Measurements from ENCODE around the gene ATG2A. TPM values are rescaled to one million over a fixed set of nuclear protein-coding genes. Genes with fewer than 3 reads are reported as not detected.

Gene ATG2A
- total and polyA plus RNA-seq, 2 of the 8 experiments (the other 6 are each of a cell fraction or from before 2014, with no cell fraction given) = 12.1 to 22.1 TPM

GRCh38 chr11:64910451-64911093, 6.4 kb downstream of the ATG2A start:
- H2AK5ac ChIP-seq (ENCODE audit: low read depth, low read length) = no peak overlapping the region
- 89% methylated on average over 26 of the region's 27 CpGs; no CpG with 5 or more reads in 1 of the 2 experiments for WGBS, 2 experiments (ENCODE audit: extremely low coverage in 1 of 2, insufficient coverage in 1 of 2, insufficient read length in 1 of 2, insufficient replicate concordance in 2 of 2, low coverage in 1 of 2, low lambda C conversion rate in 2 of 2, missing lambda C conversion rate in 1 of 2)
- peaks cover 2 to 6% of the 10 kb centered on the region in 2 experiments for H4K20me1 ChIP-seq (replicated peaks in 1 of 2; ENCODE audit: control insufficient read depth in 1 of 2, insufficient read depth in 2 of 2, low read length in 2 of 2)
- no peak overlapping the region for H3K4me3 ChIP-seq (ENCODE audit: extremely low read depth in 1 of 4, insufficient read depth in 2 of 4, low read depth in 3 of 4, low read length in 4 of 4)
- H2BK20ac ChIP-seq (ENCODE audit: low read length) = no peak overlapping the region
- no peak overlapping the region for H3K14ac ChIP-seq (ENCODE audit: insufficient read length)
- no peaks in the 10 kb centered on the region for H3K9me3 ChIP-seq (ENCODE audit: insufficient read depth in 2 of 2, low read depth in 1 of 2, low read length in 1 of 2)
- no peak overlapping the region for H2BK15ac ChIP-seq (ENCODE audit: low read length)
- FAIRE-seq (no peak), DNase-seq (ENCODE audit: low read depth in 1 of 2, low spot score in 2 of 2) (no peak)
- H4K5ac ChIP-seq (ENCODE audit: insufficient read length, low read depth, low read length) = no peak overlapping the region
- no peak overlapping the region for H3K9ac ChIP-seq (replicated peaks in 1 of 4; ENCODE audit: extremely low read depth in 1 of 4, low read depth in 3 of 4, low read length in 3 of 4)
- H3K79me1 ChIP-seq (ENCODE audit: low read depth, low read length) = no peaks in the 10 kb centered on the region
- no peak overlapping the region for H2BK12ac ChIP-seq (ENCODE audit: low read depth, low read length)
- ChIA-PET POLR2A (ENCODE audit: partially characterized antibody) (interaction anchor here (0.6 kb wide), 1 partner anchor 207 kb away, joined by 3 read pairs; the partner anchor contains the start of gene ZNHIT2), CTCF (ENCODE audit: partially characterized antibody) (interaction anchor here (0.8 to 2.7 kb wide), 7 partner anchors 14 to 167 kb away, joined by 3 to 19 read pairs (median 4); partner anchors contain the start of genes BATF2 and GPHA2)
- no peaks in the 10 kb centered on the region for H3K79me2 ChIP-seq (ENCODE audit: control insufficient read depth in 1 of 2, insufficient read depth in 2 of 2, low read length in 2 of 2)
- no peak overlapping the region for H2BK120ac ChIP-seq (replicated peaks; ENCODE audit: low read depth, low read length)
- no peak overlapping the region for H2AFZ ChIP-seq (ENCODE audit: low read length)
- no peak overlapping the region for H2BK5ac ChIP-seq (ENCODE audit: low read depth, low read length)
- H3K27me3 ChIP-seq (replicated peaks in 1 of 4; ENCODE audit: control insufficient read depth in 3 of 4, extremely low read depth in 1 of 4, insufficient read depth in 3 of 4, low read length in 3 of 4) = no peaks in the 10 kb centered on the region
- H4K8ac ChIP-seq (ENCODE audit: extremely low read depth, insufficient read depth, low read length) = no peak overlapping the region
- no peak overlapping the region for H3K27ac ChIP-seq (ENCODE audit: low read depth, low read length)
- no peak overlapping the region for H3K4me2 ChIP-seq (ENCODE audit: insufficient read depth in 1 of 2, low read depth in 2 of 2, low read length in 2 of 2)
- no peak overlapping the region for H4K91ac ChIP-seq (replicated peaks; ENCODE audit: insufficient read length, low read length)
- H3K4me1 ChIP-seq (replicated peaks in 1 of 4; ENCODE audit: control insufficient read depth in 3 of 4, insufficient read depth in 4 of 4, low read length in 3 of 4) = no peaks in the 10 kb centered on the region
- no peaks in the 10 kb centered on the region for H3K23me2 ChIP-seq (ENCODE audit: low read depth, low read length)
- no peak overlapping the region for H3K23ac ChIP-seq (ENCODE audit: insufficient read length)
- H3K18ac ChIP-seq (ENCODE audit: extremely low read depth, low read length) = no peak overlapping the region
- H3K36me3 ChIP-seq (ENCODE audit: control insufficient read depth in 2 of 4, insufficient read depth in 4 of 4, low read length in 3 of 4) = peaks cover 4 to 24% (median 16%) of the 10 kb centered on the region in 4 experiments; a peak in 5 of 8 replicates
- no peak overlapping the region for H3K4ac ChIP-seq (replicated peaks; ENCODE audit: insufficient read length, low read depth, low read length)
- no peak overlapping the region for H3K56ac ChIP-seq (replicated peaks; ENCODE audit: insufficient read length, low read depth, low read length)
- TF ChIP-seq RFX5 (IDR thresholded peaks at IDR 0.05; ENCODE audit: borderline replicate concordance, low read depth, low read length) (no peak), KDM5A (IDR thresholded peaks at IDR 0.05; ENCODE audit: low read length) (no peak), JUND (IDR thresholded peaks at IDR 0.05; ENCODE audit: low read length) (no peak), CEBPB (IDR thresholded peaks at IDR 0.05; ENCODE audit: low read depth, low read length) (no peak), EZH2 (IDR thresholded peaks at IDR 0.05; ENCODE audit: low read depth, low read length, severe bottlenecking) (no peak), KDM1A (IDR thresholded peaks at IDR 0.05; ENCODE audit: borderline replicate concordance, low read length) (no peak), KDM4A (IDR thresholded peaks at IDR 0.05; ENCODE audit: low read depth, low read length, severe bottlenecking) (no peak), JUN (IDR thresholded peaks at IDR 0.05; ENCODE audit: low read depth, low read length) (no peak), POLR2A (IDR thresholded peaks at IDR 0.05; ENCODE audit: control extremely low read depth in 1 of 2, low read depth in 2 of 2, low read length in 2 of 2) (no peak), E2F6 (IDR thresholded peaks at IDR 0.05) (no peak), EP300 (IDR thresholded peaks at IDR 0.05; ENCODE audit: borderline replicate concordance in 1 of 2, low read depth in 2 of 2, low read length in 2 of 2) (no peak), CBX5 (IDR thresholded peaks at IDR 0.05; ENCODE audit: low read depth, low read length) (no peak), PHF8 (conservative IDR thresholded peaks at IDR 0.05; ENCODE audit: low read depth, low read length) (no peak)
